CD8-positive, alpha-beta memory T cell (primary cell): ENCODE measurements around the gene SCN4A. TPM values are rescaled to one million over a fixed set of nuclear protein-coding genes. Genes with fewer than 3 reads are reported as not detected.
A peak's percentile ranks its signal among the peaks of the same experiment; 100 is the strongest.

Experiments
- CTCF ChIA-PET: fragments of 350-600 bp; sonication (Branson Sonifier 250); formaldehyde crosslinking; loops from one replicate; lab custom pipeline; 2021; ENCODE audit warnings: antibody characterized with exemption; lab: Charles Lee
- POLR2A ChIA-PET: fragments of 350-600 bp; sonication (Branson Sonifier 250); formaldehyde crosslinking; loops from one replicate; lab custom pipeline; 2021; ENCODE audit warnings: antibody characterized with exemption; lab: Charles Lee
- DNase-seq, 5 donors: peaks; one replicate each; pipeline versions ENCODE4 v3.0.0 to v3.0.0-alpha.2; 2020 to 2022; ENCODE audit warnings: mixed read lengths in 1 of 5
- H3K27ac ChIP-seq: one replicate; pipeline ENCODE4 v1.7.0; 2013; ENCODE audit warnings: low read depth, mild to moderate bottlenecking, low read length, moderate library complexity
- H3K27me3 ChIP-seq: 2 replicates; pipeline ENCODE4 v1.7.0; 2013; ENCODE audit warnings: low read length, mild to moderate bottlenecking; ENCODE audit not compliant: insufficient read depth, poor library complexity, severe bottlenecking
- H3K36me3 ChIP-seq: 2 replicates; pipeline ENCODE4 v1.7.0; 2013; ENCODE audit warnings: mild to moderate bottlenecking, low read length, moderate library complexity; ENCODE audit not compliant: insufficient read depth
- H3K4me1 ChIP-seq: 2 replicates; pipeline ENCODE4 v1.7.0; 2013; ENCODE audit warnings: mild to moderate bottlenecking, low read length, moderate library complexity; ENCODE audit not compliant: insufficient read depth
- H3K4me3 ChIP-seq: 2 replicates; pipeline ENCODE4 v1.7.0; 2013; ENCODE audit warnings: mild to moderate bottlenecking, low read length
- H3K9me3 ChIP-seq: 2 replicates; pipeline ENCODE4 v1.7.0; 2013; ENCODE audit warnings: mild to moderate bottlenecking, low read length
- H3K27ac Mint-ChIP-seq, 8 donors: one replicate each; pipeline ENCODE4 v1.8.0; 2020 to 2021; ENCODE audit warnings: mixed read lengths in 8 of 8, mild to moderate bottlenecking in 6 of 8, inconsistent platforms in 3 of 8, moderate library complexity in 3 of 8
- H3K27me3 Mint-ChIP-seq, 2 donors: one replicate each; pipeline ENCODE4 v1.8.0; 2020 to 2021; ENCODE audit warnings: mixed read lengths in 2 of 2, mild to moderate bottlenecking in 1 of 2, moderate library complexity in 1 of 2
- H3K36me3 Mint-ChIP-seq, 3 donors: one replicate each; pipeline ENCODE4 v1.8.0; 2020 to 2021; ENCODE audit warnings: mixed read lengths in 3 of 3, inconsistent platforms in 1 of 3, mild to moderate bottlenecking in 1 of 3
- H3K4me1 Mint-ChIP-seq, 3 donors: one replicate each; pipeline ENCODE4 v1.8.0; 2020 to 2021; ENCODE audit warnings: mixed read lengths in 3 of 3, inconsistent platforms in 1 of 3, mild to moderate bottlenecking in 1 of 3
- H3K4me3 Mint-ChIP-seq, 7 donors: one replicate each; pipeline ENCODE4 v1.8.0; 2020 to 2021; ENCODE audit warnings: mixed read lengths in 7 of 7, mild to moderate bottlenecking in 6 of 7, moderate library complexity in 4 of 7, inconsistent platforms in 2 of 7
- H3K9me3 Mint-ChIP-seq, 5 donors: one replicate each; pipeline ENCODE4 v1.8.0; 2020 to 2022; ENCODE audit warnings: mixed read lengths in 5 of 5, mild to moderate bottlenecking in 3 of 5, moderate library complexity in 2 of 5, inconsistent platforms in 1 of 5
- polyA plus RNA-seq: library from polyadenylated mRNA; unstranded; fragments of 300-500 nt; fragmentation: Illumina TruSeq; gene quantifications from one replicate; pipeline ENCODE4 v1.2.3, GENCODE V29; 2021
- total RNA-seq, 2 experiments: library from RNA; stranded (reverse); gene quantifications; one replicate each; pipeline ENCODE4 v1.2.3, GENCODE V29; 2021

The SCN4A gene
- total and polyA plus RNA-seq, 3 experiments from 2014 or later, result 0.04 TPM; not detected in 1

DNA sequence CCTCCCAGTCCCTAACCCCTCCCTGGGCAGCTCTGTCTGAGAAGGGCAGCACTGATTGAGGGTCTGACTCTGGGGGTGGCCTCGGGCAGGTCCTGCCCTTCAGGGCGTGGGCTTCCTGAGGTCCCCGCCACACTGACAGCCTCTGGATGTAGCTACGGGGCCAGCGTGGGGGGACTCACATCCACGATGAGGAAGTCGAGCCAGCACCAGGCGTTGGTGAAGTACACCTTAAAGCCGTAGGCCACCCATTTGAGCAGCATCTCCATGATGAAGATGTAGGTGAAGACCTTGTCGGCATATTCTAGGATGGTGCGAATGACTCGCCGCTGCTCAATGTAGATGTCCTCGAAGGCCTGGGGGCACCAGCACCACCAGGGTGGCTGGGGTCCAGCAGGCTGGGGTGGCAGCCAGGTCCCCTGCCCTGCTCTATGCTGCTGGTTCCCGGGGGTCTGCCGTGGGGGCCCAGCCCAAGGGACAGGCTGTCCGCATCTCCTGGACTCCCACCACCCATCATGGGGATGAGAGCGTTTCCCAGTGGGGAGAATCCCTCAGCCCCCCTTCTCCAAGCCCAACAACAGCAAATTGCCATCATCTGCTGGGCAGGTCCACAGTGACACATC lies 24.9 kb downstream of the SCN4A start:
- no peak overlapping the region for H3K27ac Mint-ChIP-seq
- no peaks in the 10 kb centered on the region for H3K36me3 Mint-ChIP-seq
- Histone ChIP-seq H3K4me1 (peaks cover 23% of the 10 kb centered on the region), H3K27ac (no peak overlapping the region), H3K27me3 (no peaks in the 10 kb centered on the region), H3K36me3 (no peaks in the 10 kb centered on the region), H3K4me3 (no peak overlapping the region), H3K9me3 (no peaks in the 10 kb centered on the region)
- ChIA-PET POLR2A (interaction anchor here (1.8 kb wide), 1 partner anchor 72 kb away, joined by 14 read pairs; the partner anchor contains the start of gene ICAM2), CTCF (interaction anchor here (1.3 to 2.9 kb wide), 8 partner anchors 19 to 198 kb away, joined by 5 to 48 read pairs (median 12); partner anchors contain the start of gene GH1)
- H3K4me3 Mint-ChIP-seq, result no peak overlapping the region
- no peaks in the 10 kb centered on the region for H3K27me3 Mint-ChIP-seq
- no peaks in the 10 kb centered on the region for H3K9me3 Mint-ChIP-seq
- H3K4me1 Mint-ChIP-seq, result peaks cover 18 to 31% (median 24%) of the 10 kb centered on the region in 3 donors
- no peak for DNase-seq

DNA sequence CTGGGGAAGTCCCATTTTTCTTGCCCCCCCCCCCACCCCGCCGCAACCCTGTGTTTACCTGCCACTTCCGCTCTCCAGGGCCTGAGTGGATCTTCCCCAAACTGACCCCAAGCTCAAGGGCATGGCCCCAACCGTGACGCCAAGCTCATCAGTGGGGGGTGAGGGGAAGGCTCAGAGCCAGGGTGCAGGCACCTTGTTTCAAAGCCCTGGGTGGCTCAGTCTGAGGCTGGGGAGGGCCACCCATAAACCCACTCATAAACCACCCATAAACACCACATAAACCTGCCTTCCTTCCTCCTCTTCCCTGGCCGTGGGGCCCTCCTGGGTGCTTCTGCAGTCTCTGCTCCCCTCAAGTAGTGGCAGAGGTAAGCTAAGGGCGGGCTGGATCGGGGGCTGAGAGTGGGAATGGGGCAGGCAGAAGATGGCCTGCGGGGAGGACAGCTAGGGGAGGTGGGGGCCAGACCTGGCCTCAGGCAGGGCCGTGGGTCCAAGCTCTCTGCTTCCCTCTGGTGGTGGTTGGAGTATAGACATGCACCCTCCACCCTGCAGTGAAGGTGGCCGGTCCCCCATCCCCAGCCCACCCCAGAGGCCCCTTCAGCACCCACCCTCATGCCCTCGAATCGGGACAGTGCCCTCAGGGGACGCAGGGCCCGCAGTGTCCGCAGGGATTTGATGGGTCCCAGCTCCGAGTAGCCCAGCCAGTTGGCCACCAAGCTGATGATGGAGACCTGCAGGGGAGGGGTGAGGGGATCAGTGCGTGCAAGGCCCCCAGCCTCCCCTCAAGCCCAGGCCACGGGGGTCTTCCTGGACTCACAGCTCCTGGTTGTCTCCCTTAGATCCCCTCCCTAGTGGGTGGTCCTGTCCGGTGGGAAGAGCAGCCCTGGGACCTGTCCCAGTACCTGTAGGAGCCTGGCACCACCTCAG lies 26.0 kb downstream of the SCN4A start:
- Mint-ChIP-seq H3K9me3 (no peaks in the 10 kb centered on the region), H3K27ac (peak overlapping the region in 6 of 8 donors; percentile 32 to 75 (median 62)), H3K36me3 (no peaks in the 10 kb centered on the region), H3K27me3 (no peaks in the 10 kb centered on the region), H3K4me1 (peaks cover 15 to 31% (median 22%) of the 10 kb centered on the region in 3 donors), H3K4me3 (peak overlapping the region; percentile 31 to 87 (median 83))
- H3K4me1 ChIP-seq, result peaks cover 23% of the 10 kb centered on the region
- H3K9me3 ChIP-seq, result no peaks in the 10 kb centered on the region
- peak; percentile 25 to 67 (median 63) for DNase-seq
- no peaks in the 10 kb centered on the region for H3K27me3 ChIP-seq
- ChIA-PET POLR2A (interaction anchor here (0.6 to 1.8 kb wide), 7 partner anchors 14 to 532 kb away, joined by 3 to 14 read pairs (median 5); partner anchors contain the start of genes CD79B and ICAM2), CTCF (interaction anchor here (0.7 to 2.9 kb wide), 35 partner anchors 9 to 325 kb away, joined by 3 to 48 read pairs (median 6); partner anchors contain the start of genes CD79B, CSHL1, ERN1 and GH1)
- H3K27ac ChIP-seq, result no peak overlapping the region
- no peaks in the 10 kb centered on the region for H3K36me3 ChIP-seq
- H3K4me3 ChIP-seq, result peak overlapping the region; percentile 39

DNA sequence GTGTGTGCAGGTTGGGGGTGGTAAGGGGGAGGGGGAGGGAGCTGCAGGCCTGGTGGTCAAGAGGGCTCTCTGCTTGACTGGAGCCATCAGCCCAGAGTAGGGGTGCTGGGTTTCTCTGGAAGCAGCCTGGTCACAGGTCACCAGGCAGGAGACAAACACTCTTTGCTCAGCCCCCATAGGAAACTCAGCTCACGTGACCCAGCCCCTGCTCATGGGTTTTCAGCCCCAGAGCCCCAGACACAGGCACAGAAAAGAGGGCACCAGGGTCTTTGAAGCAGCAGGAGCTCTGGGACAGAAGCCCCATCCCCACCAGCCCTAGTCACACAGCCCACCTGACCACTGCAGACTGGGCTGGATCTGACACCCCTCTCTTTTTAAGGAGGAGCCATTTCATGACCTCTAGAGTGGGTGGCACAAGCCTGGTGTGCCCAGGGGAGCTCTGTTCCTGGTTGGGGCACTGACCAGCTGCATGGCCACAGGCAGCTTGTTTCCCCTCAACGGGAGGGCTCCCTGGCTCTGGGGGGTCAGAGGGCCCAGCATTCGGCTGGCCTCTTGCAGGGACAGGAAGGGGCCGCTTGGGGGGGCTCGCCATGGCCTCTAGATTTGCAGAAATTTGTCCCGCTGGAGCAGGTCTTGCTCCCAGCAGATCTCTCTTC lies 26.8 kb downstream of the SCN4A start:
- Histone ChIP-seq H3K27me3 (no peaks in the 10 kb centered on the region), H3K4me1 (peaks cover 23% of the 10 kb centered on the region), H3K4me3 (no peak overlapping the region), H3K27ac (no peak overlapping the region), H3K9me3 (no peaks in the 10 kb centered on the region), H3K36me3 (no peaks in the 10 kb centered on the region)
- ChIA-PET CTCF (interaction anchor here (0.7 to 2.9 kb wide), 35 partner anchors 9 to 326 kb away, joined by 3 to 48 read pairs (median 6); partner anchors contain the start of genes CD79B, CSHL1, ERN1 and GH1), POLR2A (interaction anchor here (0.6 to 1.8 kb wide), 7 partner anchors 13 to 531 kb away, joined by 3 to 14 read pairs (median 5); partner anchors contain the start of genes CD79B and ICAM2)
- peaks cover 15 to 29% (median 20%) of the 10 kb centered on the region in 3 donors for H3K4me1 Mint-ChIP-seq
- no peak for DNase-seq
- H3K9me3 Mint-ChIP-seq, result no peaks in the 10 kb centered on the region
- H3K27me3 Mint-ChIP-seq, result no peaks in the 10 kb centered on the region
- peak overlapping the region in 1 of 8 donors; percentile 32 for H3K27ac Mint-ChIP-seq
- H3K4me3 Mint-ChIP-seq, result peak overlapping the region in 6 of 7 donors; percentile 37 to 87 (median 75)
- H3K36me3 Mint-ChIP-seq, result no peaks in the 10 kb centered on the region

DNA sequence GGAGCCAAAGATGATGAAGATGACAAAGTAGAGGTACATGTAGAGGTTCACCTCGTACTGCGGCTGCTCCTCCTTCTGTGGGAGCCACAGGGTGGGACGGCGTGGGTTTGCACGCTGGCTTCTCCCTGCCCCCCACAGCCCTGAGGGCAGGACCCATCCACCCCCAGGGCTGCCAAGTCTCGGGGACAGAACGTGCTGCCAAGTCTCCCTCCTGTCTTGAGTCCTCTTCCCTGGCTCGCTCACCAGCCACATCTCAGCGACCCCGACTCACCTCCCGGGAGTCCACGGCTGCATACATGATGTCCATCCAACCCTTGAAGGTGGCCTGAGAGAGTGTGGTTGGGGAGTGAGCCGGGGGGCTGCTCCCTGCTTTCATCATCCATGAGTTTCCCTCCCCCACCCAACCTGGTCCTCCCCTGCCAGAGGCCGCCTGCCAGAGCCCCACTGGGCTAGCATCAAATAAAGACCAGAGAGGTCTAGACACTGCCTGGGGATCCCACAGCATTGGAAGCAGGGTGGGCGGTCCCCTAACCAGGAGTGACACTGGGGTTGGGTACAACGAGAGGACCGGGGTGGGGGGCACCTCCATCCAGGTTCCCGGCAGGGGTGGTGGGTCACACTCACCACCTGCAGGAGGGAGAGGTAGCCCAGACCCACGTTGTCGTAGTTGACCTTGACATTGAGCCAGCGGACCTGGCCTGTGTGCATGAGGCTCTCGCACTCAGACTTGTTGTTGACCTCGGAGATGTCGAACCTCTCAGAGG lies 27.8 kb downstream of the SCN4A start:
- Mint-ChIP-seq H3K4me1 (peaks cover 15 to 28% (median 18%) of the 10 kb centered on the region in 3 donors), H3K27ac (peak overlapping the region in 2 of 8 donors; percentile 43 to 60), H3K4me3 (peak overlapping the region in 4 of 7 donors; percentile 19 to 61 (median 39)), H3K36me3 (no peaks in the 10 kb centered on the region), H3K27me3 (no peaks in the 10 kb centered on the region), H3K9me3 (peaks cover 0 to 2% (median 0%) of the 10 kb centered on the region in 5 donors)
- no peaks in the 10 kb centered on the region for H3K36me3 ChIP-seq
- no peak overlapping the region for H3K27ac ChIP-seq
- DNase-seq, result no peak
- ChIA-PET POLR2A (no interaction called here), CTCF (interaction anchor here (1.8 to 2.9 kb wide), 5 partner anchors 26 to 188 kb away, joined by 8 to 48 read pairs (median 14); partner anchors contain the start of genes GH1 and ICAM2)
- H3K4me3 ChIP-seq, result no peak overlapping the region
- no peaks in the 10 kb centered on the region for H3K9me3 ChIP-seq
- H3K27me3 ChIP-seq, result no peaks in the 10 kb centered on the region
- peaks cover 23% of the 10 kb centered on the region for H3K4me1 ChIP-seq

DNA sequence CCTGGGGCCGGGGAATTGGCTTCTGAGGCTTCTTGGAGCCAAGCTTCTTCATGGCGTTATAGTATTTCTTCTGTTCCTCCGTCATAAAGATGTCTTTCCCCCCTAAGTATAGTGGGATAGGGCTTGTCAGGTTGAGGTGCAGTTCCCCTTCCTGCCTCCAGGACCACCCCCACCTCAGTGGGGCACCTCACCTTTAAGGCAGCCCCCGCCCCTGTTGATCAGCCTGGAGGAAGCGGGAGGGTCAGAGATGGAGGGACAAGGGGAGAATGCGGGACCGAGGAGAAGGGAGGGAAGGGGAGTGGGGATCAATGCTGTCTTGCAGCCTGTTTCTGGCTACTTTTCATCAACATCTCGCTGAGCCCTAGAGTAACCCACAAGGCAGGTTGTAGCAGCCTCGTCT lies 29.0 kb downstream of the SCN4A start:
- H3K4me1 Mint-ChIP-seq, result peaks cover 15 to 35% (median 24%) of the 10 kb centered on the region in 3 donors
- no peak for DNase-seq
- no peak overlapping the region for H3K4me3 Mint-ChIP-seq
- H3K4me1 ChIP-seq, result peaks cover 23% of the 10 kb centered on the region
- H3K27me3 ChIP-seq, result no peaks in the 10 kb centered on the region
- no peak overlapping the region for H3K27ac Mint-ChIP-seq
- CTCF ChIA-PET, result interaction anchor here (1.8 kb wide), 1 partner anchor 24 kb away, joined by 4 read pairs; no protein-coding TSS in a partner anchor
- POLR2A ChIA-PET, result no interaction called here
- H3K4me3 ChIP-seq, result no peak overlapping the region
- H3K27me3 Mint-ChIP-seq, result no peaks in the 10 kb centered on the region
- H3K9me3 Mint-ChIP-seq, result peaks cover 0 to 2% (median 0%) of the 10 kb centered on the region in 5 donors
- no peaks in the 10 kb centered on the region for H3K36me3 Mint-ChIP-seq
- no peaks in the 10 kb centered on the region for H3K9me3 ChIP-seq
- no peak overlapping the region for H3K27ac ChIP-seq
- H3K36me3 ChIP-seq, result no peaks in the 10 kb centered on the region

DNA sequence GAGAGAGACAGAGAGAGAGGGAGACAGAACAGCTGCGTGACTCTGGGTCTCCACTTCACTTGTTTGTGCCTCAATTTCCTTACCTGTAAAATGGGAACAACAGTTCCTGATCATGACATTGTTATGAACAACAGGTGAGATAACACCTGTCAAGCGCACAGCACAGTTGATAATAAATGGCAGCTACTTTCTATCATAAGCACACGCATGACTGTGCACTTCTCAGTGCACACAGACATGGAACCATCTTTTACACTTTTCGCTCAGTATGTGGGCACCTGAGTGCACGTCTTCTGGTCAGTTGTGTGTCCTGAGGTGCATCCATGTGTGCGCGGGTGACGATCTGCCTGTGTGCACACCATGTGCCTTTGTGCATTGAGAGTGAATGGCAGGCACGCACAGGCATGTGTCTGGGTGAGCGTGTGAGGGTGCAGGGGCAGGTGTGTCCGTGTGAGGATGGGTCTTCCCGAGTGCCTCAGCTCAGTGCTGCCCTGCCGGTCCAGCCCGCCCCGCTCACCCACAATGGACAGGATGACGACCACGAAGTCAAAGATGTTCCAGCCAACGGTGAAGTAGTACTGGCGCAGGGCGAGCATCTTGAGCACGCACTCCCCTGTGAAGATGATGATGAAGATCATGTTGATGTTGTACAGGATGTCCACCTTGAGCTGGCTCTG lies 30.3 kb downstream of the SCN4A start:
- no peak for DNase-seq
- no peaks in the 10 kb centered on the region for H3K27me3 Mint-ChIP-seq
- H3K4me1 ChIP-seq, result peaks cover 22% of the 10 kb centered on the region
- H3K4me3 Mint-ChIP-seq, result no peak overlapping the region
- no peaks in the 10 kb centered on the region for H3K9me3 ChIP-seq
- peaks cover 0 to 2% (median 0%) of the 10 kb centered on the region in 5 donors for H3K9me3 Mint-ChIP-seq
- ChIA-PET CTCF (interaction anchor here (1.8 kb wide), 2 partner anchors 22 to 191 kb away, joined by 4 to 5 read pairs; no protein-coding TSS in a partner anchor), POLR2A (no interaction called here)
- no peak overlapping the region for H3K27ac ChIP-seq
- no peaks in the 10 kb centered on the region for H3K27me3 ChIP-seq
- H3K4me1 Mint-ChIP-seq, result peaks cover 15 to 35% (median 25%) of the 10 kb centered on the region in 3 donors
- H3K4me3 ChIP-seq, result no peak overlapping the region
- H3K27ac Mint-ChIP-seq, result peak overlapping the region in 1 of 8 donors; percentile 66
- H3K36me3 ChIP-seq, result no peaks in the 10 kb centered on the region
- no peaks in the 10 kb centered on the region for H3K36me3 Mint-ChIP-seq
